GM12878 (cell line): Measurements from ENCODE around the gene KCNQ1. TPM values are rescaled to one million over a fixed set of nuclear protein-coding genes. Genes with fewer than 3 reads are reported as not detected.

ENCODE experiments used
- ATAC-seq: fragments of 200-7000 bp; cut with Tn5 transposase; 3 replicates; pipeline ENCODE4 v1.9.1; 2020; ENCODE audit warnings: mild to moderate bottlenecking, moderate library complexity
- BruUV-seq: library from RNA; stranded (reverse); fragments of 400-500 nt; replicated peaks from 2 replicates; lab custom pipeline; 2021; lab: Mats Ljungman, UMichigan
- CTCF ChIA-PET: fragments of 300-600 bp; sonication (Branson Sonifier 250); formaldehyde crosslinking; extraction: SDS; loops from one replicate; lab custom pipeline; 2021; ENCODE audit warnings: inconsistent platforms; lab: Yijun Ruan, JAX
- POLR2A ChIA-PET: fragments of 350-600 bp; formaldehyde crosslinking; extraction: SDS; loops from one replicate; lab custom pipeline; 2021; ENCODE audit warnings: inconsistent platforms; lab: Charles Lee
- RAD21 ChIA-PET: fragments of 300-600 bp; sonication (Branson Sonifier 250); formaldehyde crosslinking; loops from one replicate; lab custom pipeline; 2023; ENCODE audit warnings: antibody characterized with exemption; ENCODE audit not compliant: unreplicated experiment; lab: Charles Lee
- SMC1A ChIA-PET: fragments of 300-600 bp; sonication (Branson Sonifier 250); formaldehyde crosslinking; loops from one replicate; lab custom pipeline; 2023; ENCODE audit not compliant: unreplicated experiment, uncharacterized antibody; lab: Charles Lee
- DNase-seq: peaks from one replicate; pipeline ENCODE4 v3.0.0-alpha.2; 2011; ENCODE audit warnings: low read depth, low spot score
- FAIRE-seq: peaks from 3 replicates; lab custom pipeline; 2011; peaks lifted over from hg19 to GRCh38; lab: Jason Lieb, UNC
- H2AFZ ChIP-seq: 2 replicates; pipeline ENCODE4 v1.6.0; 2011; ENCODE audit warnings: low read depth, low read length, control low read depth; ENCODE audit not compliant: control insufficient read depth
- H3K27ac ChIP-seq: 2 replicates; pipeline ENCODE4 v1.5.1; 2011; ENCODE audit warnings: control low read depth; ENCODE audit not compliant: control insufficient read depth, insufficient read depth
- H3K27me3 ChIP-seq, 2 experiments: replicated peaks in 1 of 2; 2 replicates each; pipeline versions ENCODE4 v1.6.0 to v1.6.1; 2011; ENCODE audit warnings: low read length in 1 of 2; ENCODE audit not compliant: control insufficient read depth in 2 of 2, insufficient read depth in 2 of 2
- H3K36me3 ChIP-seq, 2 experiments: 2 replicates each; pipeline ENCODE4 v1.5.1; 2011; ENCODE audit warnings: low read length in 1 of 2; ENCODE audit not compliant: control insufficient read depth in 2 of 2, insufficient read depth in 2 of 2
- H3K4me1 ChIP-seq: 2 replicates; pipeline ENCODE4 v1.6.1; 2011; ENCODE audit warnings: mild to moderate bottlenecking, low read length, moderate library complexity, mixed read lengths; ENCODE audit not compliant: control insufficient read depth, insufficient read depth
- H3K4me2 ChIP-seq: 2 replicates; pipeline ENCODE4 v1.6.0; 2011; ENCODE audit warnings: control low read depth; ENCODE audit not compliant: control insufficient read depth, insufficient read depth
- H3K4me3 ChIP-seq: fragments of 200-600 bp; sonication (generic); 2 replicates; pipeline ENCODE4 v1.5.1; 2016
- H3K79me2 ChIP-seq: 2 replicates; pipeline ENCODE4 v1.6.0; 2011; ENCODE audit warnings: low read length; ENCODE audit not compliant: control insufficient read depth, insufficient read depth
- H3K9ac ChIP-seq: 2 replicates; pipeline ENCODE4 v1.8.0; 2011; ENCODE audit warnings: low read length, control low read depth, mixed read lengths; ENCODE audit not compliant: control insufficient read depth, insufficient read depth
- H3K9me3 ChIP-seq: replicated peaks from 3 replicates; pipeline ENCODE4 v1.5.1; 2011; ENCODE audit warnings: mild to moderate bottlenecking, low read length; ENCODE audit not compliant: control insufficient read depth, insufficient read depth
- H4K20me1 ChIP-seq: 2 replicates; pipeline ENCODE4 v1.6.0; 2011; ENCODE audit not compliant: control insufficient read depth, insufficient read depth
- BCL11A ChIP-seq: IDR thresholded peaks from 2 replicates; pipeline ENCODE4 v1.6.1; 2011; ENCODE audit warnings: low read depth, low read length
- CBX5 ChIP-seq: sonication (generic); IDR thresholded peaks from 2 replicates; pipeline ENCODE4 v1.6.1; 2016; ENCODE audit warnings: low read depth, moderate library complexity, mild to moderate bottlenecking, inconsistent platforms
- CHD1 ChIP-seq: IDR thresholded peaks from 2 replicates; pipeline ENCODE4 v1.6.1; 2012; ENCODE audit warnings: low read depth, low read length, improper control_type of control experiment
- MYB ChIP-seq: fragments of 150-350 bp; IDR thresholded peaks from 2 replicates; pipeline ENCODE4 v1.6.1; 2014; ENCODE audit warnings: mild to moderate bottlenecking, low read depth, low read length, borderline replicate concordance
- MYC ChIP-seq: IDR thresholded peaks from 2 replicates; pipeline ENCODE4 v1.6.1; 2011; ENCODE audit warnings: mild to moderate bottlenecking, low read length, moderate library complexity, inconsistent platforms; ENCODE audit not compliant: insufficient read depth, insufficient replicate concordance, insufficient read length, severe bottlenecking
- NR2C2 ChIP-seq: IDR thresholded peaks from 2 replicates; pipeline ENCODE4 v1.6.1; 2011; ENCODE audit warnings: borderline replicate concordance, low read depth; ENCODE audit not compliant: control insufficient read depth, insufficient read length
- PAX8 ChIP-seq: fragments of 450-650 bp; IDR thresholded peaks from 2 replicates; pipeline ENCODE4 v1.6.1; 2017; ENCODE audit warnings: mild to moderate bottlenecking, moderate library complexity
- SMC3 ChIP-seq: IDR thresholded peaks from 2 replicates; pipeline ENCODE4 v1.6.1; 2011; ENCODE audit warnings: low read length, improper control_type of control experiment, borderline replicate concordance
- SRF ChIP-seq, 2 experiments: IDR thresholded peaks; 2 replicates each; pipeline ENCODE4 v1.6.1; 2011; ENCODE audit warnings: low read depth in 2 of 2, low read length in 2 of 2, mild to moderate bottlenecking in 1 of 2, moderate library complexity in 1 of 2
- TBL1XR1 ChIP-seq: IDR thresholded peaks from 2 replicates; pipeline ENCODE4 v1.6.1; 2012; ENCODE audit warnings: low read depth, low read length, improper control_type of control experiment
- ZNF217 ChIP-seq: fragments of 450-650 bp; IDR thresholded peaks from 2 replicates; pipeline ENCODE4 v1.6.1; 2017; ENCODE audit warnings: antibody characterized with exemption, mild to moderate bottlenecking
- WGBS: methylation state at CpG from one replicate; pipeline ENCODE4 v1.1.6; 2016; ENCODE audit warnings: low lambda C conversion rate; ENCODE audit not compliant: insufficient replicate concordance, insufficient coverage; ENCODE audit errors: missing lambda C conversion rate; 5-methylcytosine and 5-hydroxymethylcytosine counted together
- in situ Hi-C: fragments of 300-500 bp; cut with MboI; formaldehyde crosslinking; loops from 9 replicates; pipeline ENCODE4 v1.14.3; 2018; ENCODE audit warnings: mixed read lengths
- intact Hi-C: fragments of 100-400 bp; cut with micrococcal nuclease; formaldehyde crosslinking; loops from one replicate; pipeline ENCODE4 v1.14.2; 2022; ENCODE audit not compliant: unreplicated experiment
- polyA plus RNA-seq, 11 experiments: library from polyadenylated mRNA; depleted of rRNA in 4 of 11; unstranded in 6 of 11; stranded (reverse) in 5 of 11; fragments of >200 nt; fragmentation: Nextera tagmentation in 4 of 11; fragmentation: Illumina TruSeq in 1 of 11; extraction: Ambion mirVana in 4 of 11; extraction: Trizol in 1 of 11; gene quantifications; 1 replicate in 1 of 11; 2 replicates in 10 of 11; pipeline versions ENCODE4 v1.2.1 to v1.2.3, GENCODE V29; 2011 to 2016; ENCODE audit warnings: inconsistent platforms in 2 of 11, missing spikeins in 2 of 11, low read depth in 1 of 11
- total RNA-seq, 4 experiments: library from RNA; depleted of rRNA in 3 of 4; stranded (reverse); fragments of >200 nt in 3 of 4; fragmentation: Illumina TruSeq in 1 of 4; extraction: Trizol in 1 of 4; gene quantifications; 2 replicates each; pipeline versions ENCODE4 v1.2.1 to v1.2.3, GENCODE V29; 2013 to 2021
- TF ChIP-seq, protein P1 (sequence below): IDR thresholded peaks from 2 replicates; pipeline ENCODE4 v1.6.1; 2012; ENCODE audit warnings: improper control_type of control experiment, low read depth, low read length; ENCODE audit not compliant: insufficient replicate concordance

The KCNQ1 gene
- total and polyA plus RNA-seq, 10 of the 15 experiments (the other 5 are each of a cell fraction or from before 2014, with no cell fraction given), result 0.03 to 0.15 (median 0.12) TPM; not detected in 7

DNA sequence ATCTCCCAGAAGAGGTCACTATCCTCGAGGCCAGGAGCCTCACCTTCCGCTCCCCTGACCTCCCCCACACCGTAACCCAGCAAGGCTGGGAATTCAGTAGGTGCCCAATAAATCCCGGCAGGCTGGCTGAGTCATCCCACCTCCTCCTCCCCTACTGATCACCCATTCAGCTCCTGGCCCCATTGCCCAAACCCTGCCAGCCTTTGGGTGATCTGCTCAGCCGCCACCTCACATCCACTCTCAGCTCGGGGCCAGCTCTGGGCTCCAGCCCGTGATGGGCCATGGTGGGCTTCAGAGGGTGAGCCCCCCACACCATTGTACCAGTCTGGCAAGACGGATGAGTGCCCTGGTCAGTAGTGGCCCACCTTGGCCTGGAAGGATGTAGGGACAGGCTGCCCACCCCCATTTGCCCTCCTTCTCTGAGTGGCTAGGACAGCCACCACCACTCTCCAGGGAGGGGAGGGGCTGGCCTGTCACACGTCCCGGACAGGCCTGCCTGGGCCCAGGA, 8.7 kb upstream of the KCNQ1 start:
- Histone ChIP-seq H4K20me1 (no peaks in the 10 kb centered on the region), H3K4me1 (no peaks in the 10 kb centered on the region), H3K9ac (no peak overlapping the region), H3K27me3 (no peaks in the 10 kb centered on the region), H3K79me2 (no peaks in the 10 kb centered on the region), H3K36me3 (no peaks in the 10 kb centered on the region), H2AFZ (no peak overlapping the region)
- in situ Hi-C loops (no loop called here), intact Hi-C loops (no loop called here)
- ChIA-PET CTCF (no interaction called here), SMC1A (interaction anchor here (0.8 kb wide), 1 partner anchor 12 kb away, joined by 3 read pairs; no protein-coding TSS in a partner anchor), RAD21 (no interaction called here), POLR2A (no interaction called here)
- WGBS, result 33% methylated on average over 9 of the region's 10 CpGs
- FAIRE-seq (no peak), ATAC-seq (no peak), DNase-seq (no peak)
- TF ChIP-seq CBX5 (no peak), MYC (no peak), ZNF217 (no peak), SRF (IDR thresholded peaks at IDR 0.05; ENCODE audit: low read depth in 2 of 2, low read length in 2 of 2) (no peak), SMC3 (no peak), TBL1XR1 (no peak), MYB (no peak), PAX8 (no peak), CHD1 (no peak), NR2C2 (no peak), BCL11A (no peak)
- TF ChIP-seq, protein P1, sequence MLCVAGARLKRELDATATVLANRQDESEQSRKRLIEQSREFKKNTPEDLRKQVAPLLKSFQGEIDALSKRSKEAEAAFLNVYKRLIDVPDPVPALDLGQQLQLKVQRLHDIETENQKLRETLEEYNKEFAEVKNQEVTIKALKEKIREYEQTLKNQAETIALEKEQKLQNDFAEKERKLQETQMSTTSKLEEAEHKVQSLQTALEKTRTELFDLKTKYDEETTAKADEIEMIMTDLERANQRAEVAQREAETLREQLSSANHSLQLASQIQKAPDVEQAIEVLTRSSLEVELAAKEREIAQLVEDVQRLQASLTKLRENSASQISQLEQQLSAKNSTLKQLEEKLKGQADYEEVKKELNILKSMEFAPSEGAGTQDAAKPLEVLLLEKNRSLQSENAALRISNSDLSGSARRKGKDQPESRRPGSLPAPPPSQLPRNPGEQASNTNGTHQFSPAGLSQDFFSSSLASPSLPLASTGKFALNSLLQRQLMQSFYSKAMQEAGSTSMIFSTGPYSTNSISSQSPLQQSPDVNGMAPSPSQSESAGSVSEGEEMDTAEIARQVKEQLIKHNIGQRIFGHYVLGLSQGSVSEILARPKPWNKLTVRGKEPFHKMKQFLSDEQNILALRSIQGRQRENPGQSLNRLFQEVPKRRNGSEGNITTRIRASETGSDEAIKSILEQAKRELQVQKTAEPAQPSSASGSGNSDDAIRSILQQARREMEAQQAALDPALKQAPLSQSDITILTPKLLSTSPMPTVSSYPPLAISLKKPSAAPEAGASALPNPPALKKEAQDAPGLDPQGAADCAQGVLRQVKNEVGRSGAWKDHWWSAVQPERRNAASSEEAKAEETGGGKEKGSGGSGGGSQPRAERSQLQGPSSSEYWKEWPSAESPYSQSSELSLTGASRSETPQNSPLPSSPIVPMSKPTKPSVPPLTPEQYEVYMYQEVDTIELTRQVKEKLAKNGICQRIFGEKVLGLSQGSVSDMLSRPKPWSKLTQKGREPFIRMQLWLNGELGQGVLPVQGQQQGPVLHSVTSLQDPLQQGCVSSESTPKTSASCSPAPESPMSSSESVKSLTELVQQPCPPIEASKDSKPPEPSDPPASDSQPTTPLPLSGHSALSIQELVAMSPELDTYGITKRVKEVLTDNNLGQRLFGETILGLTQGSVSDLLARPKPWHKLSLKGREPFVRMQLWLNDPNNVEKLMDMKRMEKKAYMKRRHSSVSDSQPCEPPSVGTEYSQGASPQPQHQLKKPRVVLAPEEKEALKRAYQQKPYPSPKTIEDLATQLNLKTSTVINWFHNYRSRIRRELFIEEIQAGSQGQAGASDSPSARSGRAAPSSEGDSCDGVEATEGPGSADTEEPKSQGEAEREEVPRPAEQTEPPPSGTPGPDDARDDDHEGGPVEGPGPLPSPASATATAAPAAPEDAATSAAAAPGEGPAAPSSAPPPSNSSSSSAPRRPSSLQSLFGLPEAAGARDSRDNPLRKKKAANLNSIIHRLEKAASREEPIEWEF, result no peak
- TF ChIP-seq, all 136 proteins: peak for 0
- Histone ChIP-seq H3K4me2 (no peak overlapping the region), H3K9me3 (no peaks in the 10 kb centered on the region; the same call in 2 of the 3 replicates), H3K4me3 (no peak overlapping the region), H3K27ac (no peak overlapping the region)
- BruUV-seq, result no TSS peak
